ENCODE data around the gene CBX4. TPM values are rescaled to one million over a fixed set of nuclear protein-coding genes. Genes with fewer than 3 reads are reported as not detected.
A peak's percentile ranks its signal among the peaks of the same experiment; 100 is the strongest.

CBX4 gene
- total and polyA plus RNA-seq, 2 of the 13 experiments (the other 11 are each of a cell fraction or from before 2014, with no cell fraction given): 25.8 to 50.8 TPM

DNA sequence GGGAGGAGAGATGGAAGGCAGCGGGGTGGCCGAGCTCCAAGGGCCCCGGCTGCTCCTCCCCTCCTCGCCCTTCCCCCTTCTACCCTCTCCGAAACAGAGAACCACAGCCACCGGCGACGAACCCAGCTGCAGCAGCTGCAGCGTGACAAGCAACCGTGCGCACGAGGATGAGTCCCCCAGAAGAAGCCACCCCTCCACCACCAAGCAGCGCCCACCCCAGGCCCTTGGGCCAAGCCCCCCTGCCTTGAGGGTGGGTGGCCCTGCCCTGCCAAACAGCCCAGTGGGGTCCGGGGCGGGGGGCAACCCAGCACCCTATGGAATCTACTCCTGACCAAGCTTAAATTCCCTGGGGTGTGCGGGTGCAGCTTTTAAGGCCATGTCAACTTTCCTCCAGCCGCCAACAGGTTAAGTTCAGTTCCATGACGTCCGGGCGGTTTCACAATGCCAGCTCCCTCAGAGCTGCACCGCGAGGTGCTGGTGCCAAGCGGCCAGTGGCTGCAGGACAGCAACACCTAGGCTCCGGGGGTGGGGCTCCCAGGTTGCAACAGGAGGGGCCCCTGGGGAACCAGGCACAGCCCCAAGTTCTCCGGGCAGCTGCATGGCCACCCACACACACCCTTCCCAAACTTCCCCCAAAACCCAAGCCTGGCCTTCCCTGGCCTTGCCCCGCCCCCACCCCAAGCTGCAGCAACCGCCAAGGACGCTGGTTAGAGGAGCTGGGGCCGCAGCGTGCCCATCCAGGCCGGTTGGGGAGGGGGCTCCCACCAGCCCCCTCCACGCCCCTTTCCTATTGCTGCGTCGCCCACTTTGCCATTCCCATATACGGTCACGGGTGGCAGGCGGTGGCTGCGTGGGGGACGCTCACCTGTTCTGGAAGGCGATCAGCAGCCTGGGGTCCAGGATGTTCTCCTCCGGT, 2.0 kb downstream of the CBX4 start (continued):
- TF ChIP-seq, protein P1, sequence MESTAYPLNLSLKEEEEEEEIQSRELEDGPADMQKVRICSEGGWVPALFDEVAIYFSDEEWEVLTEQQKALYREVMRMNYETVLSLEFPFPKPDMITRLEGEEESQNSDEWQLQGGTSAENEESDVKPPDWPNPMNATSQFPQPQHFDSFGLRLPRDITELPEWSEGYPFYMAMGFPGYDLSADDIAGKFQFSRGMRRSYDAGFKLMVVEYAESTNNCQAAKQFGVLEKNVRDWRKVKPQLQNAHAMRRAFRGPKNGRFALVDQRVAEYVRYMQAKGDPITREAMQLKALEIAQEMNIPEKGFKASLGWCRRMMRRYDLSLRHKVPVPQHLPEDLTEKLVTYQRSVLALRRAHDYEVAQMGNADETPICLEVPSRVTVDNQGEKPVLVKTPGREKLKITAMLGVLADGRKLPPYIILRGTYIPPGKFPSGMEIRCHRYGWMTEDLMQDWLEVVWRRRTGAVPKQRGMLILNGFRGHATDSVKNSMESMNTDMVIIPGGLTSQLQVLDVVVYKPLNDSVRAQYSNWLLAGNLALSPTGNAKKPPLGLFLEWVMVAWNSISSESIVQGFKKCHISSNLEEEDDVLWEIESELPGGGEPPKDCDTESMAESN (CRISPR knock-in tag; conservative IDR thresholded peaks at IDR 0.05): peak; percentile 16; the same call in 1 of the 2 replicates
- TF ChIP-seq CEBPG (CRISPR knock-in tag; IDR thresholded peaks at IDR 0.05): peak; percentile 92
- TF ChIP-seq, protein P2, sequence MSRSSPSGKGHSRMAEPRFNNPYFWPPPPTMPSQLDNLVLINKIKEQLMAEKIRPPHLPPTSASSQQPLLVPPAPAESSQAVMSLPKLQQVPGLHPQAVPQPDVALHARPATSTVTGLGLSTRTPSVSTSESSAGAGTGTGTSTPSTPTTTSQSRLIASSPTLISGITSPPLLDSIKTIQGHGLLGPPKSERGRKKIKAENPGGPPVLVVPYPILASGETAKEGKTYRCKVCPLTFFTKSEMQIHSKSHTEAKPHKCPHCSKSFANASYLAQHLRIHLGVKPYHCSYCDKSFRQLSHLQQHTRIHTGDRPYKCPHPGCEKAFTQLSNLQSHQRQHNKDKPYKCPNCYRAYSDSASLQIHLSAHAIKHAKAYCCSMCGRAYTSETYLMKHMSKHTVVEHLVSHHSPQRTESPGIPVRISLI (CRISPR knock-in tag; IDR thresholded peaks at IDR 0.05; ENCODE audit: borderline replicate concordance): 0 out of 2 replicates have a peak, but pooled peaks have one; percentile 24
- TF ChIP-seq, protein P3, sequence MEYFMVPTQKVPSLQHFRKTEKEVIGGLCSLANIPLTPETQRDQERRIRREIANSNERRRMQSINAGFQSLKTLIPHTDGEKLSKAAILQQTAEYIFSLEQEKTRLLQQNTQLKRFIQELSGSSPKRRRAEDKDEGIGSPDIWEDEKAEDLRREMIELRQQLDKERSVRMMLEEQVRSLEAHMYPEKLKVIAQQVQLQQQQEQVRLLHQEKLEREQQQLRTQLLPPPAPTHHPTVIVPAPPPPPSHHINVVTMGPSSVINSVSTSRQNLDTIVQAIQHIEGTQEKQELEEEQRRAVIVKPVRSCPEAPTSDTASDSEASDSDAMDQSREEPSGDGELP (IDR thresholded peaks at IDR 0.05; ENCODE audit: borderline replicate concordance, low read depth): peak; percentile 33; the same call in 1 of the 2 replicates
- TF ChIP-seq ZNF746 (CRISPR knock-in tag; IDR thresholded peaks at IDR 0.05): 0 out of 2 replicates have a peak, but pooled peaks have one; percentile 46
- no peak for TF ChIP-seq ARID2 (CRISPR knock-in tag; IDR thresholded peaks at IDR 0.05; ENCODE audit: borderline replicate concordance)
- TF ChIP-seq, protein P4, sequence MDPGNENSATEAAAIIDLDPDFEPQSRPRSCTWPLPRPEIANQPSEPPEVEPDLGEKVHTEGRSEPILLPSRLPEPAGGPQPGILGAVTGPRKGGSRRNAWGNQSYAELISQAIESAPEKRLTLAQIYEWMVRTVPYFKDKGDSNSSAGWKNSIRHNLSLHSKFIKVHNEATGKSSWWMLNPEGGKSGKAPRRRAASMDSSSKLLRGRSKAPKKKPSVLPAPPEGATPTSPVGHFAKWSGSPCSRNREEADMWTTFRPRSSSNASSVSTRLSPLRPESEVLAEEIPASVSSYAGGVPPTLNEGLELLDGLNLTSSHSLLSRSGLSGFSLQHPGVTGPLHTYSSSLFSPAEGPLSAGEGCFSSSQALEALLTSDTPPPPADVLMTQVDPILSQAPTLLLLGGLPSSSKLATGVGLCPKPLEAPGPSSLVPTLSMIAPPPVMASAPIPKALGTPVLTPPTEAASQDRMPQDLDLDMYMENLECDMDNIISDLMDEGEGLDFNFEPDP (CRISPR knock-in tag; conservative IDR thresholded peaks at IDR 0.05): no peak
- peak; percentile 7; the same call in 1 of the 2 replicates for TF ChIP-seq ZBTB38 (CRISPR knock-in tag; IDR thresholded peaks at IDR 0.05)
- no peak for TF ChIP-seq SKI (IDR thresholded peaks at IDR 0.05; ENCODE audit: partially characterized antibody)
- no peak for TF ChIP-seq RARA (CRISPR knock-in tag; IDR thresholded peaks at IDR 0.05)
- TF ChIP-seq, protein P5, sequence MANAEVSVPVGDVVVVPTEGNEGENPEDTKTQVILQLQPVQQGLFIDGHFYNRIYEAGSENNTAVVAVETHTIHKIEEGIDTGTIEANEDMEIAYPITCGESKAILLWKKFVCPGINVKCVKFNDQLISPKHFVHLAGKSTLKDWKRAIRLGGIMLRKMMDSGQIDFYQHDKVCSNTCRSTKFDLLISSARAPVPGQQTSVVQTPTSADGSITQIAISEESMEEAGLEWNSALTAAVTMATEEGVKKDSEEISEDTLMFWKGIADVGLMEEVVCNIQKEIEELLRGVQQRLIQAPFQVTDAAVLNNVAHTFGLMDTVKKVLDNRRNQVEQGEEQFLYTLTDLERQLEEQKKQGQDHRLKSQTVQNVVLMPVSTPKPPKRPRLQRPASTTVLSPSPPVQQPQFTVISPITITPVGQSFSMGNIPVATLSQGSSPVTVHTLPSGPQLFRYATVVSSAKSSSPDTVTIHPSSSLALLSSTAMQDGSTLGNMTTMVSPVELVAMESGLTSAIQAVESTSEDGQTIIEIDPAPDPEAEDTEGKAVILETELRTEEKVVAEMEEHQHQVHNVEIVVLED (CRISPR knock-in tag; IDR thresholded peaks at IDR 0.05; ENCODE audit: borderline replicate concordance): 0 out of 2 replicates have a peak, but pooled peaks have one; percentile 17
- TF ChIP-seq POLR2G (IDR thresholded peaks at IDR 0.05; ENCODE audit: low read depth, low read length): peak; percentile 47
- TF ChIP-seq ZNF263 (CRISPR knock-in tag; IDR thresholded peaks at IDR 0.05): peak; percentile 18; the same call in 1 of the 2 replicates
- TF ChIP-seq ZNF569 (CRISPR knock-in tag; IDR thresholded peaks at IDR 0.05; ENCODE audit: borderline replicate concordance): no peak
- no peak for TF ChIP-seq HDAC6 (IDR thresholded peaks at IDR 0.05; ENCODE audit: low read depth, low read length)
- no peak for TF ChIP-seq ERF (CRISPR knock-in tag; IDR thresholded peaks at IDR 0.05)
- peak; percentile 82 for TF ChIP-seq ZNF607 (CRISPR knock-in tag; IDR thresholded peaks at IDR 0.05; ENCODE audit: borderline replicate concordance)
